ENCODE results near the gene ELMO1.
A peak's percentile ranks its signal among the peaks of the same experiment; 100 is the strongest.

ELMO1 gene

GRCh38 chr7:36965625-36966024 is 483.0 kb downstream of the ELMO1 start:
- DNase-seq = no peak

- no peak for DNase-seq
Measured at GRCh38 chr7:36964297-36964696, 484.4 kb downstream of the ELMO1 start.

GRCh38 chr7:36962367-36962766 is 486.3 kb downstream of the ELMO1 start:
- DNase-seq = no peak

- DNase-seq = no peak
Measured at GRCh38 chr7:36961693-36962092, 487.0 kb downstream of the ELMO1 start.

- DNase-seq = no peak
Measured at GRCh38 chr7:36961097-36961496, 487.6 kb downstream of the ELMO1 start.

- DNase-seq = no peak
Measured at GRCh38 chr7:36960105-36960504, 488.6 kb downstream of the ELMO1 start.

GRCh38 chr7:36958111-36958733 is 490.4 kb downstream of the ELMO1 start:
- no peak for DNase-seq

GRCh38 chr7:36957620-36958019 is 491.0 kb downstream of the ELMO1 start:
- peak in 1 of 5 donors; percentile 11 for DNase-seq

GRCh38 chr7:36956814-36957213 is 491.9 kb downstream of the ELMO1 start:
- DNase-seq = no peak

GRCh38 chr7:36955456-36956129 is 493.1 kb downstream of the ELMO1 start:
- DNase-seq = no peak

- no peak for DNase-seq
Measured at GRCh38 chr7:36951257-36951697, 497.4 kb downstream of the ELMO1 start.

- no peak for DNase-seq
Measured at GRCh38 chr7:36949711-36950600, 498.7 kb downstream of the ELMO1 start.

- DNase-seq = no peak
Measured at GRCh38 chr7:36946401-36946739, 502.3 kb downstream of the ELMO1 start.

GRCh38 chr7:36945612-36946400 is 502.9 kb downstream of the ELMO1 start:
- no peak for DNase-seq

- DNase-seq = no peak
Measured at GRCh38 chr7:36944838-36945237, 503.8 kb downstream of the ELMO1 start.

- DNase-seq = no peak
Measured at GRCh38 chr7:36943591-36944435, 504.9 kb downstream of the ELMO1 start.

- DNase-seq = no peak
Measured at GRCh38 chr7:36942955-36943354, 505.7 kb downstream of the ELMO1 start.

GRCh38 chr7:36942541-36942940 is 506.1 kb downstream of the ELMO1 start:
- DNase-seq = no peak

- DNase-seq = no peak
Measured at GRCh38 chr7:36942025-36942424, 506.6 kb downstream of the ELMO1 start.

GRCh38 chr7:36941359-36941758 is 507.3 kb downstream of the ELMO1 start:
- DNase-seq = no peak

GRCh38 chr7:36939816-36940215 is 508.8 kb downstream of the ELMO1 start:
- DNase-seq = no peak
